Measurements from ENCODE around the gene BTF3. TPM values are rescaled to one million over a fixed set of nuclear protein-coding genes. Genes with fewer than 3 reads are reported as not detected.

The BTF3 gene
- total and polyA plus RNA-seq, 2 of the 13 experiments (the other 11 are each of a cell fraction or from before 2014, with no cell fraction given) = 557 to 698 TPM

GRCh38 chr5:73471654-73472053 lies 26.6 kb upstream of the BTF3 start:
- H4K20me1 ChIP-seq (ENCODE audit: insufficient read depth, low read length) = no peaks in the 10 kb centered on the region
- no TSS peak for BruUV-seq (replicated peaks)
- peaks cover 0 to 15% of the 10 kb centered on the region in 2 experiments; a peak in 1 of 5 replicates for H3K27me3 ChIP-seq (ENCODE audit: control insufficient read depth in 1 of 2, insufficient read depth in 2 of 2, low read length in 2 of 2)
- ATAC-seq = no peak
- TF ChIP-seq HNF4A (CRISPR knock-in tag; IDR thresholded peaks at IDR 0.05) = no peak
- TF ChIP-seq LCORL (IDR thresholded peaks at IDR 0.05) = no peak
- TF ChIP-seq LCORL (CRISPR knock-in tag; IDR thresholded peaks at IDR 0.05) = no peak
- TF ChIP-seq ZSCAN9 (CRISPR knock-in tag; IDR thresholded peaks at IDR 0.05; ENCODE audit: borderline replicate concordance) = no peak
- TF ChIP-seq HNF4G (IDR thresholded peaks at IDR 0.05; ENCODE audit: borderline replicate concordance, low read depth, low read length) = no peak
- no peak for TF ChIP-seq HNF4G (CRISPR knock-in tag; IDR thresholded peaks at IDR 0.05; ENCODE audit: borderline replicate concordance, low read depth)
- TF ChIP-seq IKZF1 (IDR thresholded peaks at IDR 0.05) = no peak
- no peak for TF ChIP-seq ZNF430 (CRISPR knock-in tag; IDR thresholded peaks at IDR 0.05)
- TF ChIP-seq SALL2 (CRISPR knock-in tag; IDR thresholded peaks at IDR 0.05) = no peak
- TF ChIP-seq CCDC6 (CRISPR knock-in tag; IDR thresholded peaks at IDR 0.05) = no peak
- no peak for TF ChIP-seq BRF2 (CRISPR knock-in tag; IDR thresholded peaks at IDR 0.05)
- H3K79me2 ChIP-seq (ENCODE audit: insufficient read depth, low read length) = no peaks in the 10 kb centered on the region
- H3K27ac ChIP-seq (ENCODE audit: extremely low read length, insufficient read depth, low read length) = no peak overlapping the region
- CTCF ChIA-PET (ENCODE audit: low intra/inter-chr PET ratio, low total read pairs) = no interaction called here
- DNase-seq (ENCODE audit: low spot score) = no peak
- H3K4me2 ChIP-seq (ENCODE audit: low read depth, low read length) = no peak overlapping the region
- no peaks in the 10 kb centered on the region for H3K36me3 ChIP-seq (replicated peaks in 1 of 2; ENCODE audit: control insufficient read depth in 1 of 2, insufficient read depth in 2 of 2, low read length in 2 of 2)
- no peak overlapping the region for H3K4me3 ChIP-seq (replicated peaks in 1 of 3; ENCODE audit: insufficient read depth in 1 of 3, low read depth in 2 of 3, low read length in 3 of 3)
- H3K9ac ChIP-seq (ENCODE audit: insufficient read depth, low read depth, low read length) = no peak overlapping the region
- FAIRE-seq = no peak
- H3K9me3 ChIP-seq (ENCODE audit: low read length) = no peaks in the 10 kb centered on the region
- in situ Hi-C loops (cut with HindIII; ENCODE audit: extremely low pct_ligation_motif_present, low pct_unique_long_range_greater_than_20kb) = no loop called here
- intact Hi-C loops (cut with micrococcal nuclease; ENCODE audit: unreplicated experiment) = loop anchor here (10.0 kb wide), 1 partner anchor 1407 kb away; no protein-coding TSS in a partner anchor
- POLR2A ChIA-PET = no interaction called here
- no peaks in the 10 kb centered on the region for H3K4me1 ChIP-seq (ENCODE audit: insufficient read depth, low read length)
- no peak overlapping the region for H2AFZ ChIP-seq (ENCODE audit: low read length)
